Fibroblast of lung (primary cell): ENCODE data around the gene ARL15.

Experiments
- CTCF ChIP-seq, 2 donors: IDR thresholded peaks in 1 of 2; conservative IDR thresholded peaks in 1 of 2; 1 replicate in 1 of 2; 2 replicates in 1 of 2; pipeline ENCODE4 v1.5.1; 2011 to 2012; ENCODE audit warnings: low read length in 2 of 2, control low read depth in 1 of 2, inconsistent platforms in 1 of 2, low read depth in 1 of 2, mild to moderate bottlenecking in 1 of 2
- EZH2 ChIP-seq: IDR thresholded peaks from 2 replicates; pipeline ENCODE4 v1.5.1; 2012; ENCODE audit warnings: low read length, control low read depth, mild to moderate bottlenecking; ENCODE audit errors: missing control alignments

DNA sequence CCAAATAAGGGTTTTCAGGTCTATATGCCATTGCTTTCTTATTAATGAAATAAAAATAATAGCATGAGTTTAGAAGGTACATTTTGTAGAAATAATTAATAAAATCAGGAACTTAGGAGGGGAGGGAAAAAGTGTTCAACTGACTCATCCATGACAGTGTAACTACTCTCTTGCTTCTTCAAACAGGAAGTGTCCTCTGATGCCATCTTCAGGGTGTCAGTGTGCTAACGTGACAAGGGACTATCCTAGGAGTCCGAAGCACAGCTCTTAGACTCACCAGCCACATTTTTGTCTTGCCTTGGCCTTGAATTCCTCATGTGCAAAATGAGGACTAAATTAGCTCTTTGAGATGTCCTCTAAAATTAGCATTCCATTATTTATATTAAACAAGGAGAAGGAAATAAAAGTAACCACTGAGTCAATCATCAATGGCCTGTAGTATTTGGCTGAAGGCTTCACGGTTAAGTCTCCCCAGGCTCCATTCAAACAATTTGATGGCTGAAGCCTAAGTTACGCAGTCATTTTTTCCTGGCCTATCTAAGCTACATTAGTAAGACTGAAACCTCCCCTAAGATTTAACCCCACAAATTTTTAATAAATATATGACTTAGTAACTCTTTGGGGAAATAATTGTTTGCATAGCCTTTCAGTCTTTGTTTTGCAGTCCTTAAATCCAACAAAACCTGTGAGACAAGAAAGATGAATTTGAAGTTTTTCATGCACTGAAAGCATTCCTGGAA, 151.1 kb downstream of the ARL15 start:
- TF ChIP-seq CTCF (conservative IDR thresholded peaks at IDR 0.05 in 1 of 2, IDR thresholded peaks at IDR 0.05 in 1 of 2; ENCODE audit: low read depth in 1 of 2, low read length in 2 of 2) (no peak), EZH2 (no peak)
